MM.1S (cell line): ENCODE measurements around the gene SLC49A3.

Experiments
- CTCF ChIP-seq: fragments of 300-600 bp; sonication (generic); IDR thresholded peaks from 2 replicates; pipeline ENCODE4 v1.5.1; 2016; ENCODE audit warnings: antibody characterized with exemption, low read length, mixed read lengths
- EZH2 ChIP-seq: fragments of 300-600 bp; sonication (generic); optimal IDR thresholded peaks from 2 replicates; pipeline ENCODE3; 2017; ENCODE audit warnings: low read depth, mild to moderate bottlenecking, antibody characterized with exemption, low read length, mixed read lengths
- EZH2phosphoT487 ChIP-seq: fragments of 300-600 bp; sonication (generic); IDR thresholded peaks from 2 replicates; pipeline ENCODE4 v1.6.1; 2018; ENCODE audit warnings: antibody characterized with exemption, low read length

GRCh38 chr4:704971-705277 lies 16.0 kb upstream of the SLC49A3 start:
- no peak for TF ChIP-seq CTCF
- no peak for TF ChIP-seq EZH2
- TF ChIP-seq EZH2phosphoT487: no peak
